Measurements from ENCODE around the gene BEND2. TPM values are rescaled to one million over a fixed set of nuclear protein-coding genes. Genes with fewer than 3 reads are reported as not detected.

Gene BEND2
- total RNA-seq, 1 donor from 2014 or later: not detected

- no peaks in the 10 kb centered on the region for H3K79me2 ChIP-seq (ENCODE audit: insufficient read depth, low read length)
- Mint-ChIP-seq H3K9me3 (ENCODE audit: unreplicated experiment) (no peaks in the 10 kb centered on the region), H3K4me1 (ENCODE audit: low read depth, unreplicated experiment) (no peaks in the 10 kb centered on the region), H3K36me3 (ENCODE audit: low read depth, unreplicated experiment) (no peaks in the 10 kb centered on the region), H3K27me3 (ENCODE audit: low read depth, unreplicated experiment) (no peaks in the 10 kb centered on the region), H3K4me3 (ENCODE audit: unreplicated experiment) (no peak overlapping the region), H3K27ac (ENCODE audit: unreplicated experiment) (no peak overlapping the region)
- FAIRE-seq (no peak), DNase-seq (ENCODE audit: low read depth) (no peak)
- TF ChIP-seq CTCF (IDR thresholded peaks at IDR 0.05; ENCODE audit: insufficient read depth, low read depth, low read length): no peak
- no peak for TF ChIP-seq EZH2 (IDR thresholded peaks at IDR 0.05; ENCODE audit: insufficient read depth, low read length)
- no peak overlapping the region for H2AFZ ChIP-seq (ENCODE audit: low read depth, low read length)
- no peaks in the 10 kb centered on the region for H4K20me1 ChIP-seq (ENCODE audit: insufficient read depth, low read length)
- H3K36me3 ChIP-seq (ENCODE audit: insufficient read depth, low read length): no peaks in the 10 kb centered on the region
- no peak overlapping the region for H3K4me2 ChIP-seq (ENCODE audit: low read length)
- no peak overlapping the region for H3K4me3 ChIP-seq (ENCODE audit: insufficient read depth, low read depth, low read length)
- no peak overlapping the region for H3K27ac ChIP-seq (ENCODE audit: low read depth, low read length)
- H3K9ac ChIP-seq (ENCODE audit: low read length): no peak overlapping the region
- no peaks in the 10 kb centered on the region for H3K4me1 ChIP-seq (ENCODE audit: insufficient read depth, low read length)
- no peaks in the 10 kb centered on the region for H3K9me3 ChIP-seq (ENCODE audit: insufficient read depth, low read depth, low read length)
- no peaks in the 10 kb centered on the region for H3K27me3 ChIP-seq (ENCODE audit: insufficient read depth, low read length)
Observed at GRCh38 chrX:18133605-18134004, 87.1 kb downstream of the BEND2 start.

GRCh38 chrX:18129690-18130089, 91.0 kb downstream of the BEND2 start:
- H3K4me3 ChIP-seq (ENCODE audit: insufficient read depth, low read depth, low read length): no peak overlapping the region
- H4K20me1 ChIP-seq (ENCODE audit: insufficient read depth, low read length): no peaks in the 10 kb centered on the region
- Mint-ChIP-seq H3K36me3 (ENCODE audit: low read depth, unreplicated experiment) (no peaks in the 10 kb centered on the region), H3K27ac (ENCODE audit: unreplicated experiment) (no peak overlapping the region), H3K4me1 (ENCODE audit: low read depth, unreplicated experiment) (no peaks in the 10 kb centered on the region), H3K27me3 (ENCODE audit: low read depth, unreplicated experiment) (peaks cover 6% of the 10 kb centered on the region), H3K4me3 (ENCODE audit: unreplicated experiment) (no peak overlapping the region), H3K9me3 (ENCODE audit: unreplicated experiment) (no peaks in the 10 kb centered on the region)
- DNase-seq (ENCODE audit: low read depth) (no peak), FAIRE-seq (no peak)
- TF ChIP-seq CTCF (IDR thresholded peaks at IDR 0.05; ENCODE audit: insufficient read depth, low read depth, low read length) (no peak), EZH2 (IDR thresholded peaks at IDR 0.05; ENCODE audit: insufficient read depth, low read length) (no peak)
- no peak overlapping the region for H3K4me2 ChIP-seq (ENCODE audit: low read length)
- no peak overlapping the region for H2AFZ ChIP-seq (ENCODE audit: low read depth, low read length)
- H3K9me3 ChIP-seq (ENCODE audit: insufficient read depth, low read depth, low read length): no peaks in the 10 kb centered on the region
- H3K79me2 ChIP-seq (ENCODE audit: insufficient read depth, low read length): no peaks in the 10 kb centered on the region
- H3K27ac ChIP-seq (ENCODE audit: low read depth, low read length): no peak overlapping the region
- H3K27me3 ChIP-seq (ENCODE audit: insufficient read depth, low read length): no peaks in the 10 kb centered on the region
- H3K9ac ChIP-seq (ENCODE audit: low read length): no peak overlapping the region
- H3K36me3 ChIP-seq (ENCODE audit: insufficient read depth, low read length): no peaks in the 10 kb centered on the region
- H3K4me1 ChIP-seq (ENCODE audit: insufficient read depth, low read length): no peaks in the 10 kb centered on the region

- no peak for TF ChIP-seq EZH2 (IDR thresholded peaks at IDR 0.05; ENCODE audit: insufficient read depth, low read length)
- TF ChIP-seq CTCF (IDR thresholded peaks at IDR 0.05; ENCODE audit: insufficient read depth, low read depth, low read length): no peak
- H3K4me2 ChIP-seq (ENCODE audit: low read length): no peak overlapping the region
- H3K27ac Mint-ChIP-seq (ENCODE audit: unreplicated experiment): no peak overlapping the region
- H3K79me2 ChIP-seq (ENCODE audit: insufficient read depth, low read length): no peaks in the 10 kb centered on the region
- no peaks in the 10 kb centered on the region for H3K9me3 Mint-ChIP-seq (ENCODE audit: unreplicated experiment)
- no peaks in the 10 kb centered on the region for H3K36me3 Mint-ChIP-seq (ENCODE audit: low read depth, unreplicated experiment)
- DNase-seq (ENCODE audit: low read depth): no peak
- H3K9me3 ChIP-seq (ENCODE audit: insufficient read depth, low read depth, low read length): no peaks in the 10 kb centered on the region
- no peak overlapping the region for H3K4me3 Mint-ChIP-seq (ENCODE audit: unreplicated experiment)
- peak; percentile 97 for FAIRE-seq
- no peaks in the 10 kb centered on the region for H3K4me1 Mint-ChIP-seq (ENCODE audit: low read depth, unreplicated experiment)
- no peaks in the 10 kb centered on the region for H4K20me1 ChIP-seq (ENCODE audit: insufficient read depth, low read length)
- no peaks in the 10 kb centered on the region for H3K36me3 ChIP-seq (ENCODE audit: insufficient read depth, low read length)
- no peak overlapping the region for H3K9ac ChIP-seq (ENCODE audit: low read length)
- no peak overlapping the region for H3K4me3 ChIP-seq (ENCODE audit: insufficient read depth, low read depth, low read length)
- H3K4me1 ChIP-seq (ENCODE audit: insufficient read depth, low read length): no peaks in the 10 kb centered on the region
- no peaks in the 10 kb centered on the region for H3K27me3 ChIP-seq (ENCODE audit: insufficient read depth, low read length)
- H2AFZ ChIP-seq (ENCODE audit: low read depth, low read length): no peak overlapping the region
- H3K27me3 Mint-ChIP-seq (ENCODE audit: low read depth, unreplicated experiment): peaks cover 16% of the 10 kb centered on the region
- no peak overlapping the region for H3K27ac ChIP-seq (ENCODE audit: low read depth, low read length)
Observed at GRCh38 chrX:18126971-18127370, 93.7 kb downstream of the BEND2 start.

Data from astrocyte (in vitro differentiated cells and primary cell).